ENCODE measurements around the gene RASSF3. TPM values are rescaled to one million over a fixed set of nuclear protein-coding genes. Genes with fewer than 3 reads are reported as not detected.

Gene RASSF3
- total RNA-seq, 1 donor from 2014 or later: 31.2 TPM

GRCh38 chr12:64691795-64692583 lies 81.7 kb downstream of the RASSF3 start:
- peak; percentile 90 for DNase-seq

GRCh38 chr12:64694130-64695040 lies 84.1 kb downstream of the RASSF3 start:
- DNase-seq: peak; percentile 67

- no peak for DNase-seq
Measured at GRCh38 chr12:64695550-64695949, 85.3 kb downstream of the RASSF3 start.

GRCh38 chr12:64696080-64696741 lies 85.9 kb downstream of the RASSF3 start:
- DNase-seq: peak; percentile 52

- no peak for DNase-seq
Measured at GRCh38 chr12:64699504-64700115, 89.3 kb downstream of the RASSF3 start.

GRCh38 chr12:64700532-64700931 lies 90.2 kb downstream of the RASSF3 start:
- DNase-seq: no peak

GRCh38 chr12:64701283-64701682 lies 91.0 kb downstream of the RASSF3 start:
- DNase-seq: no peak

- DNase-seq: no peak
Measured at GRCh38 chr12:64706306-64706705, 96.0 kb downstream of the RASSF3 start.

- peak; percentile 96 for DNase-seq
Measured at GRCh38 chr12:64706857-64707256, 96.6 kb downstream of the RASSF3 start.

- no peak for DNase-seq
Measured at GRCh38 chr12:64707362-64707761, 97.1 kb downstream of the RASSF3 start.

- DNase-seq: no peak
Measured at GRCh38 chr12:64707926-64708325, 97.6 kb downstream of the RASSF3 start.

GRCh38 chr12:64709429-64709828 lies 99.1 kb downstream of the RASSF3 start:
- DNase-seq: no peak

- no peak for DNase-seq
Measured at GRCh38 chr12:64713376-64713775, 103.1 kb downstream of the RASSF3 start.

GRCh38 chr12:64714551-64714968 lies 104.3 kb downstream of the RASSF3 start:
- DNase-seq: no peak

GRCh38 chr12:64716371-64716770 lies 106.1 kb downstream of the RASSF3 start:
- no peak for DNase-seq

GRCh38 chr12:64716839-64717455 lies 106.7 kb downstream of the RASSF3 start:
- no peak for DNase-seq

GRCh38 chr12:64718649-64719048 lies 108.4 kb downstream of the RASSF3 start:
- no peak for DNase-seq

GRCh38 chr12:64720884-64721283 lies 110.6 kb downstream of the RASSF3 start:
- DNase-seq: no peak

GRCh38 chr12:64722835-64723234 lies 112.5 kb downstream of the RASSF3 start:
- no peak for DNase-seq

- DNase-seq: no peak
Measured at GRCh38 chr12:64723630-64724029, 113.3 kb downstream of the RASSF3 start.

- DNase-seq: no peak
Measured at GRCh38 chr12:64724201-64724745, 114.0 kb downstream of the RASSF3 start.

Data from tongue (tissue), 2 donors.